C4-2B (cell line): ENCODE data around the gene METRN.

Experiments used
- ZFX ChIP-seq: fragments of 450-650 bp; IDR thresholded peaks from 2 replicates; pipeline ENCODE4 v1.6.1; 2017
- TF ChIP-seq, protein P1 (sequence below): fragments of 450-650 bp; conservative IDR thresholded peaks from 2 replicates; pipeline ENCODE4 v1.5.1; 2017; ENCODE audit warnings: mild to moderate bottlenecking

- TF ChIP-seq, protein P1, sequence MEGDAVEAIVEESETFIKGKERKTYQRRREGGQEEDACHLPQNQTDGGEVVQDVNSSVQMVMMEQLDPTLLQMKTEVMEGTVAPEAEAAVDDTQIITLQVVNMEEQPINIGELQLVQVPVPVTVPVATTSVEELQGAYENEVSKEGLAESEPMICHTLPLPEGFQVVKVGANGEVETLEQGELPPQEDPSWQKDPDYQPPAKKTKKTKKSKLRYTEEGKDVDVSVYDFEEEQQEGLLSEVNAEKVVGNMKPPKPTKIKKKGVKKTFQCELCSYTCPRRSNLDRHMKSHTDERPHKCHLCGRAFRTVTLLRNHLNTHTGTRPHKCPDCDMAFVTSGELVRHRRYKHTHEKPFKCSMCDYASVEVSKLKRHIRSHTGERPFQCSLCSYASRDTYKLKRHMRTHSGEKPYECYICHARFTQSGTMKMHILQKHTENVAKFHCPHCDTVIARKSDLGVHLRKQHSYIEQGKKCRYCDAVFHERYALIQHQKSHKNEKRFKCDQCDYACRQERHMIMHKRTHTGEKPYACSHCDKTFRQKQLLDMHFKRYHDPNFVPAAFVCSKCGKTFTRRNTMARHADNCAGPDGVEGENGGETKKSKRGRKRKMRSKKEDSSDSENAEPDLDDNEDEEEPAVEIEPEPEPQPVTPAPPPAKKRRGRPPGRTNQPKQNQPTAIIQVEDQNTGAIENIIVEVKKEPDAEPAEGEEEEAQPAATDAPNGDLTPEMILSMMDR, result no peak
- TF ChIP-seq ZFX, result no peak
Measured at GRCh38 chr16:728131-728889, 13.4 kb downstream of the METRN start.
